ENCODE results near the gene BUB1B. TPM values are rescaled to one million over a fixed set of nuclear protein-coding genes. Genes with fewer than 3 reads are reported as not detected.

The BUB1B gene
- total RNA-seq, 2 experiments from 2014 or later, result 1.4 to 2.4 TPM

- TF ChIP-seq, protein P1, sequence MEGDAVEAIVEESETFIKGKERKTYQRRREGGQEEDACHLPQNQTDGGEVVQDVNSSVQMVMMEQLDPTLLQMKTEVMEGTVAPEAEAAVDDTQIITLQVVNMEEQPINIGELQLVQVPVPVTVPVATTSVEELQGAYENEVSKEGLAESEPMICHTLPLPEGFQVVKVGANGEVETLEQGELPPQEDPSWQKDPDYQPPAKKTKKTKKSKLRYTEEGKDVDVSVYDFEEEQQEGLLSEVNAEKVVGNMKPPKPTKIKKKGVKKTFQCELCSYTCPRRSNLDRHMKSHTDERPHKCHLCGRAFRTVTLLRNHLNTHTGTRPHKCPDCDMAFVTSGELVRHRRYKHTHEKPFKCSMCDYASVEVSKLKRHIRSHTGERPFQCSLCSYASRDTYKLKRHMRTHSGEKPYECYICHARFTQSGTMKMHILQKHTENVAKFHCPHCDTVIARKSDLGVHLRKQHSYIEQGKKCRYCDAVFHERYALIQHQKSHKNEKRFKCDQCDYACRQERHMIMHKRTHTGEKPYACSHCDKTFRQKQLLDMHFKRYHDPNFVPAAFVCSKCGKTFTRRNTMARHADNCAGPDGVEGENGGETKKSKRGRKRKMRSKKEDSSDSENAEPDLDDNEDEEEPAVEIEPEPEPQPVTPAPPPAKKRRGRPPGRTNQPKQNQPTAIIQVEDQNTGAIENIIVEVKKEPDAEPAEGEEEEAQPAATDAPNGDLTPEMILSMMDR (IDR thresholded peaks at IDR 0.05), result no peak
- no peak for ATAC-seq (ENCODE audit: poor library complexity)
- no peak overlapping the region for H3K27ac Mint-ChIP-seq
- no peak overlapping the region for H3K4me3 Mint-ChIP-seq
- ChIA-PET POLR2A (no interaction called here), CTCF (no interaction called here)
- Histone ChIP-seq H3K4me1 (ENCODE audit: insufficient read depth, low read length) (no peaks in the 10 kb centered on the region), H3K9me3 (ENCODE audit: control insufficient read depth in 1 of 2, insufficient read depth in 1 of 2, low read length in 2 of 2) (no peaks in the 10 kb centered on the region), H3K36me3 (ENCODE audit: insufficient read depth, low read length) (no peaks in the 10 kb centered on the region), H3K27ac (ENCODE audit: low read depth in 1 of 2, low read length in 2 of 2) (no peak overlapping the region), H3K27me3 (ENCODE audit: control insufficient read depth in 1 of 2, insufficient read depth in 2 of 2, low read length in 2 of 2) (no peaks in the 10 kb centered on the region), H3K4me3 (ENCODE audit: low read length) (no peak overlapping the region)
- intact Hi-C loops (cut with DNase I, micrococcal nuclease), result no loop called here
- H3K36me3 Mint-ChIP-seq (ENCODE audit: low read depth), result no peaks in the 10 kb centered on the region
- no peaks in the 10 kb centered on the region for H3K27me3 Mint-ChIP-seq
- H3K9me3 Mint-ChIP-seq, result no peaks in the 10 kb centered on the region
- H3K4me1 Mint-ChIP-seq (ENCODE audit: low read depth), result no peaks in the 10 kb centered on the region
- no peak for DNase-seq
These were observed 105.0 kb downstream of the BUB1B start for GRCh38 chr15:40265875-40266274.

DNA sequence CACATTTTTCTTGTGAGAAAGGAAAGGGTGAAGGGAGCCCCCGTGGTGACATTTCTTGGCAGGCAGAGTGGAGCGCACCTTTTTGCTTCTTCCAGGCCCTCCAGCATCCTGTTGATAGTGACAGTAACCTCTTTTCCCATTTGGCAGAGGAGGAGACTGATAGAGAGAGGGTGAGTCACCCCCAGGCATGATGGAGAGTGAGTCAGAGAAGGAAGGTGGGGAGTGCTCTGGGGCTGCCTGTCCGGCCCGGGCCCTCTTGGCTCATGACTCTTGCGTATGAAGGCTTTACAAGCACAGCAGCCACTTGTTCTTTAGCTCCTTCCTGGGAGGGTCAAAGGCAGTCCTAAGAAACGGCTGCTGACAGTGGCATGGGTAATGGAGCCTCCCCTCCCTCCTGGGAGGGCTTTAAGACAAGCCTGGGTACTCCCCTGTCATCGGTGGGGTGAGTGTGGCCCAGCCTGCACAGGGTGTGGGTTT, 106.0 kb downstream of the BUB1B start:
- Histone ChIP-seq H3K4me1 (ENCODE audit: insufficient read depth, low read length) (no peaks in the 10 kb centered on the region), H3K4me3 (ENCODE audit: low read length) (no peak overlapping the region), H3K27me3 (ENCODE audit: control insufficient read depth in 1 of 2, insufficient read depth in 2 of 2, low read length in 2 of 2) (no peaks in the 10 kb centered on the region), H3K36me3 (ENCODE audit: insufficient read depth, low read length) (no peaks in the 10 kb centered on the region), H3K27ac (ENCODE audit: low read depth in 1 of 2, low read length in 2 of 2) (no peak overlapping the region), H3K9me3 (ENCODE audit: control insufficient read depth in 1 of 2, insufficient read depth in 1 of 2, low read length in 2 of 2) (no peaks in the 10 kb centered on the region)
- H3K27me3 Mint-ChIP-seq, result no peaks in the 10 kb centered on the region
- CTCF ChIA-PET, result no interaction called here
- H3K27ac Mint-ChIP-seq, result no peak overlapping the region
- no peaks in the 10 kb centered on the region for H3K4me1 Mint-ChIP-seq (ENCODE audit: low read depth)
- no peaks in the 10 kb centered on the region for H3K36me3 Mint-ChIP-seq (ENCODE audit: low read depth)
- H3K9me3 Mint-ChIP-seq, result no peaks in the 10 kb centered on the region
- TF ChIP-seq, protein P1 (IDR thresholded peaks at IDR 0.05), result no peak
- DNase-seq (peak in 1 of 14 experiments; percentile 41), ATAC-seq (ENCODE audit: poor library complexity) (no peak)
- no peak overlapping the region for H3K4me3 Mint-ChIP-seq
- intact Hi-C loops (cut with DNase I, micrococcal nuclease), result no loop called here
- POLR2A ChIA-PET, result no interaction called here

- Mint-ChIP-seq H3K9me3 (no peaks in the 10 kb centered on the region), H3K36me3 (ENCODE audit: low read depth) (no peaks in the 10 kb centered on the region), H3K27ac (no peak overlapping the region), H3K4me3 (no peak overlapping the region), H3K4me1 (ENCODE audit: low read depth) (no peaks in the 10 kb centered on the region), H3K27me3 (no peaks in the 10 kb centered on the region)
- H3K4me3 ChIP-seq (ENCODE audit: low read length), result no peak overlapping the region
- no peaks in the 10 kb centered on the region for H3K27me3 ChIP-seq (ENCODE audit: control insufficient read depth in 1 of 2, insufficient read depth in 2 of 2, low read length in 2 of 2)
- intact Hi-C loops (cut with DNase I, micrococcal nuclease), result no loop called here
- ATAC-seq (ENCODE audit: poor library complexity) (no peak), DNase-seq (no peak)
- H3K4me1 ChIP-seq (ENCODE audit: insufficient read depth, low read length), result no peaks in the 10 kb centered on the region
- H3K27ac ChIP-seq (ENCODE audit: low read depth in 1 of 2, low read length in 2 of 2), result no peak overlapping the region
- H3K9me3 ChIP-seq (ENCODE audit: control insufficient read depth in 1 of 2, insufficient read depth in 1 of 2, low read length in 2 of 2), result no peaks in the 10 kb centered on the region
- ChIA-PET CTCF (no interaction called here), POLR2A (no interaction called here)
- TF ChIP-seq, protein P1 (IDR thresholded peaks at IDR 0.05), result no peak
- H3K36me3 ChIP-seq (ENCODE audit: insufficient read depth, low read length), result no peaks in the 10 kb centered on the region
These were observed 106.8 kb downstream of the BUB1B start for GRCh38 chr15:40267670-40268069.

Measured in CD4-positive, alpha-beta T cell (primary cell).